ELR (cell line): Measurements from ENCODE around the gene STIP1.
"Not testable (repeated sequence)": the region's sequence is repeated elsewhere in the genome, so short reads cannot be mapped to it uniquely, and the experiment has no call there.

ENCODE experiments used
- DNase-seq: peaks from one replicate; pipeline ENCODE4 v3.0.0-alpha.2; 2015; ENCODE audit warnings: low read depth

Gene STIP1

GRCh38 chr11:64238076-64238475 lies 52.1 kb downstream of the STIP1 start:
- DNase-seq, result no peak

- no peak for DNase-seq
These were observed 53.0 kb downstream of the STIP1 start for GRCh38 chr11:64238999-64239398.

GRCh38 chr11:64239662-64240434 lies 53.9 kb downstream of the STIP1 start:
- DNase-seq, result no peak

- DNase-seq, result peak; percentile 97
These were observed 54.7 kb downstream of the STIP1 start, which contains the start of gene FKBP2 for GRCh38 chr11:64240435-64241240. FKBP2 (plus strand) TSS chr11:64241095; CDS start chr11:64242388, 1,293 bp downstream.

GRCh38 chr11:64241241-64241490 lies 55.2 kb downstream of the STIP1 start:
- DNase-seq, result peak; percentile 99

- DNase-seq, result peak; percentile 71
These were observed 55.8 kb downstream of the STIP1 start for GRCh38 chr11:64241491-64242374.

- no peak for DNase-seq
These were observed 57.4 kb downstream of the STIP1 start for GRCh38 chr11:64243236-64243854.

- DNase-seq, result no peak
These were observed 58.1 kb downstream of the STIP1 start for GRCh38 chr11:64244107-64244506.

GRCh38 chr11:64244966-64245365 lies 59.0 kb downstream of the STIP1 start:
- DNase-seq, result no peak

GRCh38 chr11:64245401-64245796 lies 59.4 kb downstream of the STIP1 start:
- peak; percentile 29 for DNase-seq

- peak; percentile 97 for DNase-seq
These were observed 60.0 kb downstream of the STIP1 start for GRCh38 chr11:64245797-64246620.

- not testable (repeated sequence) for DNase-seq
These were observed 60.6 kb downstream of the STIP1 start for GRCh38 chr11:64246621-64246870.

- peak; percentile 88 for DNase-seq
These were observed 61.1 kb downstream of the STIP1 start, which contains the start of gene PPP1R14B for GRCh38 chr11:64246871-64247728. PPP1R14B (minus strand) TSS chr11:64246943; CDS start chr11:64246673, 270 bp downstream.

- no peak for DNase-seq
These were observed 62.0 kb downstream of the STIP1 start for GRCh38 chr11:64247729-64248531.

GRCh38 chr11:64248578-64248977 lies 62.6 kb downstream of the STIP1 start:
- DNase-seq, result no peak

- no peak for DNase-seq
These were observed 63.1 kb downstream of the STIP1 start for GRCh38 chr11:64249038-64249437.

- DNase-seq, result no peak
These were observed 63.8 kb downstream of the STIP1 start for GRCh38 chr11:64249563-64250414.

- DNase-seq, result no peak
These were observed 64.5 kb downstream of the STIP1 start for GRCh38 chr11:64250415-64251015.
